GM18526 (cell line): ENCODE results near the gene SELPLG.

ENCODE experiments used
- POLR2A ChIP-seq: IDR thresholded peaks from 3 replicates; pipeline ENCODE4 v1.6.1; 2011; ENCODE audit not compliant: insufficient read length; ENCODE audit errors: extremely low read depth

The SELPLG gene

DNA sequence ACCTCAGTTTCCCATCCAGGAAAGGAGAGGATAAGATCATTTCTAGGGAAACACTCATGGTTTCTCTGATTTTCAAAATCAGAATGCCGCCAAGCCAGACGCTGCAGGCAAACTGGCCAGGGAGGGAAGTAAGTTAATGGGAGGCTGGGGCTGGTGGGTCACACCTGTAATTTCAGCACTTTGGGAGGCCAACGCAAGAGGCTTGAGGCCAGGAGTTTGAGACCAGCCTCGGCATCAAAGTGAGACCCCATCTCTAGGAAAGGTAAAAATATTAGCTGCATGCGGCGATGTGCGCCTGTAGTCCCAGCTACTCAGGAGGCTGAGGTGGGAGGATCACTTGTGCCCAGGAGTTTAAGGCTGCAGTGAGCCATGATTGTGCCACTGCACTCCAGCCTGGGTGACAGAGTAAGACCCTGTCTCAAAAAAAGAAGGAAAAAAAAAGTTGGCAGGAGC lies 587 bp downstream of the SELPLG start:
- no peak for TF ChIP-seq POLR2A

DNA sequence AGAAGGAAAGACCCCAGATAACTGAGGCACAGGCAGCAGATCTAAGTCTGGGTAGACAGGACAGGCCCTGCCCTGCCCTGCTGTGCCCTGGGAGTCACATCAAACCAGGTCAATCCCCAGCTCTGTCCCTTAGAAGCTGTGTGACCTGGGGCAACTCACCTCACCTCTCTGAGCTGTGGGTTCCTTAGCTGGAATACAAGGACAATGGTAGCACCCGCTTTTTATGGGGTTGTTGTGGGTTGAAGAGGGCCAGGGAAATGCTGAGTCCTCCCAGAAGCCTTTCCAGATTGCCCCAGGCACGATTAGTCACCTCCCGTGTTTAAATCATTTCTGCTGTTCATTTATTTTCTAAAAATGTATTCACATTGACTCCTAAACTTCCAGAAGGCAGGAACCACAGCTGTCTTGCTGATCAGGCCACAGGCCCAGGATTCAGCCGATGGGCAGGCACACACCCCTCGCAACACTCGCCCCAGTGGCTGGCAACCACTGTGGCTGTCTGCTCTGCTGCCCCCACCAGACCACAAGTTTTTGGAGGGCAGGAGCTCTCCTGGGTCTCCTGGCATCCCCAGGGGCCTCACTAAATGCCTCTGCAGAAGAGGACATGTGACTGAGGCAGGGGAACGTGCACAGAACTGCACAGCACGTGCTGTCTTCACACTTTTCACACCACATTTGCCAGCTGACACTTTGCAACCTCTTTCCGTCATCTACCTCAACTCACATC lies 3.0 kb downstream of the SELPLG start:
- no peak for TF ChIP-seq POLR2A

DNA sequence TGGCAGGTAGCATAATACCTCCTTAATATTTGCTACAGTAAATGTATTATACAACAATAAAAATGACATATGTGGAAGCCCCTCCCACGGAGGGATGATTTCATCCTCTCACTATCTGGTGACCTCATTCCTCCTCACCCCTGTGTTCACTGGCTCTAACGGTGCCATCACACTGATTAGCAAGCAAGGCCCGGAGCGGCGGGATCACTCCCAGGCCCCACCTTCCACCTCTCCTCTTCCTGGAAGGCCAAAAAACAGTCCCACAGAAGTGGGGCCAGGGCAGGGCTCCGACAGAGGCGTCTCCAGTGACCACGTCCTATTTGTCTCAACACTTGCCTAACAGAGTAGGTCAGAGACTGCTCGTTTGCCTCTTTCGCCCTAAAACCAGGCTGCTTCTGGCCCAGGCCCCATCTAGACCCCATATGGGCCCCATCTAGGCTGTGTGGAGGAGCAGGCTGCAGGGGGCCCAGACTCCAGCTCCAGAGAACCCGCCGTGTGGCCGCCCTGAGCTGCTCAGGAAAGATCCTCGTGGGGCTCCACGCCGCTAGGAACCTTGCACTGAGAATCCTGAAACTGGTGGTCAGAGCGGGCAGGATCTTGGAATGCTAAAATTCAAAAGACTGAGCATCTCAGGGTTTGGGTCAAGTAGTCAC lies 3.7 kb downstream of the SELPLG start:
- TF ChIP-seq POLR2A = no peak

DNA sequence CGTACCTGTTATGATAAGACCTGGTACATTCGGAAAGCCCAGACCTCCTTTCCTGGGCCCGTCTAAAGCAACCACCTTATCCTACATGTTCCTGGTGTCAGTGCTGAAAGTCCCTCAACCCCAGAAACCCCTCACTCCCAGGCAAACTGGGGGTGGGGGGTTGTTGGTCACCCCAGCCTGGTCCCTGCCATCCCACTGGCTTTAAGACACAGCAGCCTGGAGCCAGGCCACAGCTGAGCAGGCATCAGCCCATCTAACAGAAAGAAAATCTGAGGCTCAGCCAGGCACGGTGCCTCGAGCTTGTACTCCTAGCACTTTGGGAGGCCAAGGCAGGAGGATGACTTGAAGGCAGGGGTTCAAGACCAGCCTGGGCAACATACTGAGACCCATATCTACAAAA lies 4.5 kb downstream of the SELPLG start:
- peak; percentile 1 for TF ChIP-seq POLR2A

DNA sequence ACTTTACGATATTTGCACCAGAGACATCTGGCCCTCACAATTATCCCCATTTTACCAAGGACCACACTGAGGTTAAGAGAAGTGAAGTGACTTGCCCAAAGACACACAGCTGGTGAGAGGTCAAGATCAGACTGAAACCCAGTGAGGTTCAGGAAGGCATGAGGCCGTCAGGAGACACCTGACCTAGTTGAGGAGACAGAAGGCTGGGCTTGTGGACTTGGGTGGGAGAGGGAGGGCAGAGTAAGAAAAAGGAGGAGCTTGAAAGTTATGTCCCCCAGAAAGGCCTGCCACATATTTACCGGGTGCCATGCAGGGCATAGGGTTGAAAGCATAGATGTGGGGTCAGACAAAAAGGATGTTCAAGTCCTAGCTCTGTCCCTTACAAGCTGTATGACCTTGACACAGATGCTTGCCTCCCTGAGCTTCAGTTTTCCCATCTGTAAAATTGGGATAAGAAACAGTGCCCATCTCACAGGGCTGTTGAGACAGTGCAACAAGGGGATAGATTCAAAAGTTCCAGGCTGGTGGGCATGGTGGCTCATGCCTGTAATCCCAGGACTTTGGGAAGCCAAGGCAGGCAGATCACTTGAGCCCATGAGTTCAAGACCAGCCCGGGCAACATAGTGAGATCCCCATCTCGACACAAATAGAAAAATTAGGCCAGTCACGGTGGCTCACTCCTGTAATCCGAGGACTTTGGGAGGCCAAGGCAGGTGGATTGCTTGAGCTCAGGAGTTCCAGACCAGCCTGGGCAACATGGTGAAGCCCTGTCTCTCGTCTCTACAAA lies 6.4 kb downstream of the SELPLG start:
- TF ChIP-seq POLR2A = no peak

DNA sequence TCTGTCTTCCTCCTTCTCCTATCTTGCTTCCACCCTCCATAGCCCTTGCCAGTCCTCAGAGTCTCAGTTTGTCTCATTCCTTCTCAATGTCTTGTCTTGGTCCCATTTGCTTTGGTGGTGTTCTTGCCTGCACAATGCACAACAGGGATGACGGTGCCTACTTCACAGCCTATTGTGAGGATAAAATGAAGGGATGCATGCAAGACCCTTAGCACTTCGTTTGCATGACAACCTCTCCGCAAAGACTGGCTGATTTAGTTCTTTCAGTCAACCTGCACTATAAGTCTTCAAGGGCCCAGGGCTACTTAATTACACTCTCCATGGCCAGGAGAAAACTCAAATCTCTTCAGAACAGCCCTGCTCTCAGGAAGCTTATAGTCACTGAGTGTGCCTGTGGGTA lies 8.5 kb downstream of the SELPLG start:
- no peak for TF ChIP-seq POLR2A

DNA sequence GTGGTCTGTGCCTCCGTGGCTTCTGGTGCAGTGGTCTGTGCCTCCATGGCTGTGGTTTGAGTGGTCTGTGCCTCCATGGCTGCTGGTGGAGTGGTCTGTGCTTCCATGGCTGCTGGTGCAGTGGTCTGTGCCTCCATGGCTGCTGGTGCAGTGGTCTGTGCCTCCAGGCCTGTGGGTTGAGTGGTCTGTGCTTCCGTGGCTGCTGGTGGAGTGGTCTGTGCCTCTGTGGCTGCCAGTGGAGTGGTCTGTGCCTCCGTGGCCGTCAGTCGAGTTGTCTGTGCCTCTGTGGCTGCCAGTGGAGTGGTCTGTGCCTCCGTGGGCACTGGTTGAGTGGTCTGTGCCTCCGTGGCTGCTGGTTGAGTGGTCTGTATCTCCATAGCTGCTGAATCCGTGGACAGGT lies 10.1 kb downstream of the SELPLG start:
- TF ChIP-seq POLR2A = no peak

DNA sequence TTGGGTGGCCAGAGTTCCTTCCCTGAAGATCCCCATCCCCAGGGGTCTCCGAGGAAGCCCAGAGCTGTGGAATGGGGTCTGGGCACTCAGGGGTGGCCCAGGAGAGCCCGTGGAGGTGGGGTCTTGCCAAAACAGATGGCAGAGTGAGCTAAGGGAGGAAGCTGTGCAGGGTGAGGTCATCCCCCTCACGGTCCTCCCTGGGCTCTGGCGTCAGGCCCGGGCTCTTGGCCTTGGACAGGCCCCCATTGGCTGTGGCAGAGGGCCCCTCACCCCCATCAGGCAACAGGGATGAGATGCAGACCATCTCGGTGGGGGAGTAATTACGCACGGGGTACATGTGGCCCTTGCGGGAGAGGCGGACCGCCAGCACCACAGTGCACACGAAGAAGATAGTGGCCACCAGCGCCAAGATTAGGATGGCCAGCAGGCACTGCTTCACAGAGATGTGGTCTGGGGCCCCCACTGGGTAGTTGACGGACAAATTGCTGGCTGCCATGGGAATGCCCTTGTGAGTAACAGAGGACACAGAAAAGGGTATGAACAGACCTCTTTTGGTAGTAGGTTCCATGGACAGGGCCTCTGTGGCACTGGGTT lies 10.7 kb downstream of the SELPLG start:
- no peak for TF ChIP-seq POLR2A

DNA sequence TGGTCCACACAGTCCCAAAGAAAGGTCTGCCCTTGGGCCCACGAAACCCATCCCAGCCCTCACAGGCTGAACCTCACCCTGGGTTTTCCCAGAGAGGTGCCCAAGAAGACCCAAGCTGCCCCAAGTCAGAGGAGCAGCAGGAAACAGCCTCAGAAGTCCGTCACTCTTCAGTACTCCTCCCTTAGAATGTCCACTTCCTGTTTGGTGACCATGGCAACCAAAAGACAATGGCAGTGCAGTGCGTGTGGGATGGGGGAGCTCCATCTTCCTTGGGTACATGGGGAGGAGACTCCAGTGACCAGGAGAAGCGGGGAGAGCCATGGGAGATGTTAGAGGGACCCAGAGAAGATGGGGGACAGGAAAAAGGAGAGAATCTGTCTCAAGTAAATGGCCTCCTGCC lies 11.3 kb downstream of the SELPLG start:
- TF ChIP-seq POLR2A = no peak

DNA sequence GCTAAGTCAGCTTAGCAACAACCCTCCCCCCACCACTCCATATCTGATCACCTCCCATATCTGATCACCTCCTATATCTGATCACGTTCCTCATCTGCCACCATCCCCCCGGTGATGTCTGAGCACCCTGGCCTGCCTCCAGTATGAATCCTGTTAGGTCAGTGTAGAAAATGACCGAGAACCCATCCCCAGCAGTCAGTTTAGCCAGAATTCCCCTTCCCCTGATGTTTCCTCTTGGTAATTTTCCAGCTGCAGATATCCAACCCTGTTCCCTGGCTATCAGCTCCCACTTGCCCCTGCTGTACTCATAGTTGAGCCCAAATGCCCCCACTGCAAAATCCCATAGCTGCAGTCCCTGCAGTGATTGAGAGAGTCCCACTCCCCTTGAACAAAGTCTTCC lies 12.5 kb downstream of the SELPLG start:
- TF ChIP-seq POLR2A = no peak

DNA sequence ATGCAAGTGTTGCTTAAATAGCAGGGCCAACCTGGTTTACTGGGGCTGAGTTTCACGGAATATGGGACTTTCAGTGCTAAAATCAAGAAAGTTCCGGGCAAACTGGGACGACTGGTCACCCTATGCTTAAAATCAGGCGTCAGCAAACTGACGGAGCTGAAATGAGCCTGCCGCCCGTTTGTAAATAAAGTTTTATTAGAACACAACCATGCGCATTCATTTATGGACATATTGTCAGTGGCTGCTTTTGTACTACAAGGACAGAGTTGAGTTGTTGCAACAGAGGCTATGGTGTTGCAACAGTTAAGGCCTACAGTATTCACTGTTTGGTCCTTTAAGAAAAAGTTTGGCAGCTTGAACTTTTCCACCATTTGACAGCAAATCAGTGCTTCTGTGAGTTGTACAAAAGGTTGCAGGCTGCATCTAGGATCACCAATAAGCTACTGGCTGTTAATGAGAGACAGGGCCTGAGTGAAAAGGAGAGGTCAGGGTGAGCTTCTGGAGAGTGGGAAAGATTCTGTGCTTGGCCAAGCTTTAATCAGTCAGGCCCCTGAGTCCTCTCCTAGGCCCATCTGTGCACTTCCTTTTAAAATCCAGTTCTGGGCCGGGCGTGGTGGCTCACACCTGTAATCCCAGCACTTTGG lies 13.3 kb downstream of the SELPLG start:
- TF ChIP-seq POLR2A = no peak

DNA sequence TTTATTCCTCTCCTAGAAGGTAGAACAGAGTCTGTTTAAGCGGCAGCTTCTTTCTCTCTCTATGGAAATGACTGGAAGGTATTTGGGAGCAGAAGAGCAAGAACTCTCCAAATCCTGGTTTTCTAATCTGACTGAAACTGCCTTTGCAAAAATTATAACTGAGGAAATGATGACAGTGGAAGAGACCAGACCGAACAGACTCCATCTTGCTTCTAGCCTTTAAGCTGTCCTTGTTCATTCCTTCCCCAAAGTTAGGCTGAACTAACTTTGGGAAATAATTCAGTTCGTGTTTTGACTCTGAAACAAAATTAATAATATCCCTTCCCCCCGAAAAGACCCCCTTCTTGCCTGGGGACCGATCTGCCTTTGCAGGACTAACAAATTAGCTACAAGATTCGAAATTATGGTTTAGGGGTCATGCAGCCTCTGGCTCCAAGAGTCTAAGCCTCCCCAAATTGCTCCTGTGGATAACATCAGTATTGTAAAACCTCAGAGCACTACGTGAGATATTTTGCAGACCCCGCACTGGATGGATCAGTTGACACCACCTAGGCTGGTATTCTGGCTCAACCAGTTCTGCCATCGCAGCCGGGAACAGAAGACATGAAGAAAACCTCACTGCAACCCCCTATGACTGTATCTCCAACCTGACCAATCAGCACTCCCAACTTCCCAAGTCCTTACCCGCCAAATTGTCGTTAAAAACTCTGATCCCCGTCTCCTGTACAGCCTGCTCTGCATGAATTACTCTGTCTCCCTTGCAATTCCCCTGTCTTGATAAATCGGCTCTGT lies 14.1 kb downstream of the SELPLG start:
- TF ChIP-seq POLR2A = no peak

DNA sequence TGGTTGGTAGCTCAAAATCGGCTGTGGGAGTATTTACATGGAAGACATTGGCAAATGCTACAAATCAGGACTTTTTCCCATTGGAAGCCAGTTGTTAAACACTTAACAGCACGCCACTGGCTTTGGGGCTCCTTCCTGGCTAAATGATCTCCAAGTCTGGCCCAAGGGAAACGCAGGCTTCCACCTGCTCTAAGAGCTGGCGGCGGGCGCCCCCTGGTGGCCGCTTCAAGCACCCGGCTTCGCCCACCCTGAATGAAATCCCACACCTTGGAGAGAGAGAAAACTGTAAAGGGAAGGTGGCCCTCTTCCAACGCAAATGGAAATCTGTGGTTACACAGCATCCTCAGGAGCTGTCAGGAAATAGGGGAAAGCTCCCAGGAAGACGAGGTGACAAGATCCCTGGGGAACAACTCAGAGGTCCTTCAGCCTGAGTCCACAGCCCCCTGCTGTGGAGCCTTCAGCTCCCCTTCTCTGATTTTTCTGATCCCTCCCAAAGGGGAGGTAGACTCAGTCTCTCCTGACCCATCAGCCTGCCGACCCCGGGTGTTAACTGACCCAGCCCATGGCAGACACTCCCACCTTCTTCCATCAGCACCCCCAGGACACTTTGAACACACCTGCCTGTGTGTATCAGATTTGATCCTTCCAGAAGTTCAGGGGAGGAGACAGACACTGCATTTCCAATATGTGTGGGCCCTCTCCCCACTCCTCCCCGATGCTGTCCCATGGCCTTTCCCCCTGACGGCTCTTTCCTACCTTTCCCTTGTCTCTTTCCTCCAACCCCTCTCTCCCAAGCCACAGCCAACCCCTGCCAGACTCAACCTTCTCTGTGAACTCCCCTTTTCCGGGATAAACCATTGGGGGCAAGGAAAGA lies 15.4 kb downstream of the SELPLG start:
- TF ChIP-seq POLR2A = no peak
